Measurements from ENCODE around the gene ABCC5. TPM values are rescaled to one million over a fixed set of nuclear protein-coding genes. Genes with fewer than 3 reads are reported as not detected.

The ABCC5 gene
- total and polyA plus RNA-seq, 2 experiments from 2014 or later = 68.8 to 92.0 TPM

DNA sequence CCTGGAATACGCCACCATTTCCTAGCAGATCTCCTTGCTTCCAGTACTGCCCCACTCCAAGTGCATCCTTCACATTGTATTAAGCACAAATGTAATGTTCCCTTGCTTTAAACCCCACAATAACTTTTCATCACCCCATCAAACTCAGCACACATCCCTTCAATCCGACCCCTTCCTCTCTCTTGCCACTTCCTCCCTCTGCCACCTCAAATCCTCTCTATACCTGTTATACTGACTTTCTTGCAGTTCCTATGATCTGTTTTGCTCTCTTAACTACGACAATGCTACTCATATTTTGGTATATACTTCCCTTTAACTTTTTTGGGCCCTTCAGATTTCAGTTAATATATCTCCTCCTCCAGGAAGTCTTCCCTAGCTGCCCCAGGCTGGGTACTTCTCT is 147.1 kb downstream of the ABCC5 start:
- Histone ChIP-seq H3K36me3 (peaks cover 15% of the 10 kb centered on the region), H3K27ac (no peak overlapping the region), H3K27me3 (no peaks in the 10 kb centered on the region), H3K9me3 (ENCODE audit: low read depth) (no peaks in the 10 kb centered on the region), H3K4me3 (no peak overlapping the region), H3K4me1 (ENCODE audit: low read depth) (no peaks in the 10 kb centered on the region)
- TF ChIP-seq, protein P1, sequence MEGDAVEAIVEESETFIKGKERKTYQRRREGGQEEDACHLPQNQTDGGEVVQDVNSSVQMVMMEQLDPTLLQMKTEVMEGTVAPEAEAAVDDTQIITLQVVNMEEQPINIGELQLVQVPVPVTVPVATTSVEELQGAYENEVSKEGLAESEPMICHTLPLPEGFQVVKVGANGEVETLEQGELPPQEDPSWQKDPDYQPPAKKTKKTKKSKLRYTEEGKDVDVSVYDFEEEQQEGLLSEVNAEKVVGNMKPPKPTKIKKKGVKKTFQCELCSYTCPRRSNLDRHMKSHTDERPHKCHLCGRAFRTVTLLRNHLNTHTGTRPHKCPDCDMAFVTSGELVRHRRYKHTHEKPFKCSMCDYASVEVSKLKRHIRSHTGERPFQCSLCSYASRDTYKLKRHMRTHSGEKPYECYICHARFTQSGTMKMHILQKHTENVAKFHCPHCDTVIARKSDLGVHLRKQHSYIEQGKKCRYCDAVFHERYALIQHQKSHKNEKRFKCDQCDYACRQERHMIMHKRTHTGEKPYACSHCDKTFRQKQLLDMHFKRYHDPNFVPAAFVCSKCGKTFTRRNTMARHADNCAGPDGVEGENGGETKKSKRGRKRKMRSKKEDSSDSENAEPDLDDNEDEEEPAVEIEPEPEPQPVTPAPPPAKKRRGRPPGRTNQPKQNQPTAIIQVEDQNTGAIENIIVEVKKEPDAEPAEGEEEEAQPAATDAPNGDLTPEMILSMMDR (IDR thresholded peaks at IDR 0.05; ENCODE audit: low read depth, low read length) = no peak
- no peak for DNase-seq (ENCODE audit: low read depth in 1 of 2, low spot score in 1 of 2)

Other genes starting within 250 kb of the ABCC5 start
- 7.8 and 8.1 TPM in 2 replicates for gene MAP6D1, start 192.3 kb downstream of the ABCC5 start, total RNA-seq
- 10.2 and 10.3 TPM in 2 replicates for gene MAP6D1, start 192.3 kb downstream of the ABCC5 start, polyA plus RNA-seq
- gene PARL, start 133.0 kb downstream of the ABCC5 start, total RNA-seq = 37.5 and 44.6 TPM in 2 replicates
- gene PARL, start 133.0 kb downstream of the ABCC5 start, polyA plus RNA-seq = 82.2 and 99.9 TPM in 2 replicates
- not detected in 2 replicates for gene HTR3D, start 13.9 kb upstream of the ABCC5 start, total RNA-seq
- not detected in 2 replicates for gene HTR3D, start 13.9 kb upstream of the ABCC5 start, polyA plus RNA-seq
- gene HTR3C, start 35.2 kb upstream of the ABCC5 start, total RNA-seq = not detected in 2 replicates
- 0.16 TPM in 1 of 2 replicates, not detected in the other for gene HTR3C, start 35.2 kb upstream of the ABCC5 start, polyA plus RNA-seq
- not detected in 2 replicates for gene HTR3E, start 79.2 kb upstream of the ABCC5 start, total RNA-seq
- gene HTR3E, start 79.2 kb upstream of the ABCC5 start, polyA plus RNA-seq = 0.15 TPM in 1 of 2 replicates, not detected in the other
- gene EIF2B5, start 117.5 kb upstream of the ABCC5 start, total RNA-seq = 38.2 and 82.1 TPM in 2 replicates
- gene EIF2B5, start 117.5 kb upstream of the ABCC5 start, polyA plus RNA-seq = 55.7 and 57.5 TPM in 2 replicates
- 96.3 and 135 TPM in 2 replicates for gene DVL3, start 137.5 kb upstream of the ABCC5 start, total RNA-seq
- gene DVL3, start 137.5 kb upstream of the ABCC5 start, polyA plus RNA-seq = 150 and 180 TPM in 2 replicates
- gene AP2M1, start 157.0 kb upstream of the ABCC5 start, total RNA-seq = 399 and 408 TPM in 2 replicates
- 551 and 577 TPM in 2 replicates for gene AP2M1, start 157.0 kb upstream of the ABCC5 start, polyA plus RNA-seq
- 50.2 and 50.7 TPM in 2 replicates for gene ABCF3, start 168.3 kb upstream of the ABCC5 start, total RNA-seq
- 74.4 and 78.5 TPM in 2 replicates for gene ABCF3, start 168.3 kb upstream of the ABCC5 start, polyA plus RNA-seq
- 0.11 TPM in 1 of 2 replicates, not detected in the other for gene VWA5B2, start 211.7 kb upstream of the ABCC5 start, total RNA-seq
- 0.40 TPM in 1 of 2 replicates, not detected in the other for gene VWA5B2, start 211.7 kb upstream of the ABCC5 start, polyA plus RNA-seq
- 40.2 and 48.8 TPM in 2 replicates for gene ALG3, start 231.1 kb upstream of the ABCC5 start, total RNA-seq
- 52.4 and 69.1 TPM in 2 replicates for gene ALG3, start 231.1 kb upstream of the ABCC5 start, polyA plus RNA-seq
- 4.3 and 12.8 TPM in 2 replicates for gene EEF1AKMT4, start 231.8 kb upstream of the ABCC5 start, total RNA-seq
- 5.1 and 10.6 TPM in 2 replicates for gene EEF1AKMT4, start 231.8 kb upstream of the ABCC5 start, polyA plus RNA-seq
- gene CAMK2N2, start 243.7 kb upstream of the ABCC5 start, total RNA-seq = not detected in 2 replicates
- gene CAMK2N2, start 243.7 kb upstream of the ABCC5 start, polyA plus RNA-seq = 0.27 TPM in 1 of 2 replicates, not detected in the other

All from cardiac muscle cell (in vitro differentiated cells and primary cell).